Gastrocnemius medialis (tissue), 4 donors: ENCODE results near the gene CPNE5. TPM values are rescaled to one million over a fixed set of nuclear protein-coding genes. Genes with fewer than 3 reads are reported as not detected.
A peak's percentile ranks its signal among the peaks of the same experiment; 100 is the strongest.

Experiments used
- ATAC-seq, 2 donors: fragments of 150-250 bp; one replicate each; pipeline ENCODE4 v1.9.1; 2016
- DNase-seq, 2 donors: peaks; one replicate each; pipeline ENCODE4 v3.0.0-alpha.2; 2019
- H3K27ac ChIP-seq, 4 donors: fragments of 200-600 bp; sonication (generic); 1 replicate in 1 of 4; 2 replicates in 3 of 4; pipeline ENCODE4 v1.5.1; 2016 to 2018; ENCODE audit warnings: mild to moderate bottlenecking in 2 of 4, moderate library complexity in 1 of 4
- H3K27me3 ChIP-seq, 3 donors: fragments of 200-600 bp; sonication (generic) in 2 of 3; 1 replicate in 1 of 3; 2 replicates in 2 of 3; pipeline versions ENCODE4 v1.5.1 to v1.6.0; 2016 to 2019; ENCODE audit warnings: mild to moderate bottlenecking in 1 of 3, moderate library complexity in 1 of 3
- H3K36me3 ChIP-seq, 2 donors: fragments of 200-600 bp; sonication (generic) in 1 of 2; one replicate each; pipeline ENCODE4 v1.5.1; 2017 to 2018
- H3K4me1 ChIP-seq, 2 donors: fragments of 200-600 bp; sonication (generic) in 1 of 2; one replicate each; pipeline ENCODE4 v1.5.1; 2016 to 2017; ENCODE audit warnings: mild to moderate bottlenecking in 2 of 2
- H3K4me3 ChIP-seq, 4 donors: fragments of 200-600 bp; sonication (generic) in 3 of 4; 1 replicate in 1 of 4; 2 replicates in 3 of 4; pipeline ENCODE4 v1.5.1; 2016 to 2019; ENCODE audit warnings: mild to moderate bottlenecking in 2 of 4
- H3K9me3 ChIP-seq, 3 donors: fragments of 200-600 bp; sonication (generic) in 2 of 3; 1 replicate in 1 of 3; 2 replicates in 2 of 3; pipeline ENCODE4 v1.5.1; 2016 to 2019
- POLR2A ChIP-seq, 2 donors: fragments of 450-650 bp; IDR thresholded peaks; one replicate each; pipeline ENCODE4 v1.6.1; 2017; ENCODE audit warnings: antibody characterized with exemption in 2 of 2, mild to moderate bottlenecking in 2 of 2, moderate library complexity in 2 of 2
- in situ Hi-C, 4 donors: fragments of 200-750 bp; cut with MboI; loops; one replicate each; pipeline versions ENCODE4 v1.15.0 to v1.8.0; 2017; ENCODE audit warnings: low sequenced_read_pairs in 4 of 4
- intact Hi-C: fragments of 100-400 bp; cut with DNase I; formaldehyde crosslinking; loops from one replicate; pipeline ENCODE4 v1.15.1; 2023; ENCODE audit warnings: low total_unique reads
- total RNA-seq, 4 donors: library from RNA; depleted of rRNA; stranded (reverse); fragments of >200 nt; gene quantifications; one replicate each; pipeline versions ENCODE4 v1.1.0 to v1.2.3, GENCODE V29; 2016
- TF ChIP-seq, protein P1 (sequence below), 5 experiments: fragments of 450-650 bp in 3 of 5; fragments of 200-600 bp in 2 of 5; sonication (generic) in 2 of 5; IDR thresholded peaks in 4 of 5; conservative IDR thresholded peaks in 1 of 5; 1 replicate in 4 of 5; 2 replicates in 1 of 5; pipeline ENCODE4 v1.5.1; 2016 to 2019; ENCODE audit warnings: antibody characterized with exemption in 5 of 5, mild to moderate bottlenecking in 3 of 5, moderate library complexity in 3 of 5

Gene CPNE5
- total RNA-seq, 4 donors from 2014 or later: 0.11 TPM; not detected in 3

GRCh38 chr6:36841756-36842155 is 2.5 kb upstream of the CPNE5 start:
- intact Hi-C loops: loop anchor here (2.0 kb wide), 1 partner anchor 73 kb away; no protein-coding TSS in a partner anchor
- Histone ChIP-seq H3K36me3 (no peaks in the 10 kb centered on the region), H3K9me3 (no peaks in the 10 kb centered on the region), H3K27ac (no peak overlapping the region), H3K4me1 (peaks cover 43 to 53% of the 10 kb centered on the region in 2 donors), H3K27me3 (peaks cover 0 to 3% (median 0%) of the 10 kb centered on the region in 3 donors), H3K4me3 (no peak overlapping the region)
- in situ Hi-C loops: no loop called here
- DNase-seq (no peak), ATAC-seq (no peak)
- no peak for TF ChIP-seq POLR2A (IDR thresholded peaks at IDR 0.05)

DNA sequence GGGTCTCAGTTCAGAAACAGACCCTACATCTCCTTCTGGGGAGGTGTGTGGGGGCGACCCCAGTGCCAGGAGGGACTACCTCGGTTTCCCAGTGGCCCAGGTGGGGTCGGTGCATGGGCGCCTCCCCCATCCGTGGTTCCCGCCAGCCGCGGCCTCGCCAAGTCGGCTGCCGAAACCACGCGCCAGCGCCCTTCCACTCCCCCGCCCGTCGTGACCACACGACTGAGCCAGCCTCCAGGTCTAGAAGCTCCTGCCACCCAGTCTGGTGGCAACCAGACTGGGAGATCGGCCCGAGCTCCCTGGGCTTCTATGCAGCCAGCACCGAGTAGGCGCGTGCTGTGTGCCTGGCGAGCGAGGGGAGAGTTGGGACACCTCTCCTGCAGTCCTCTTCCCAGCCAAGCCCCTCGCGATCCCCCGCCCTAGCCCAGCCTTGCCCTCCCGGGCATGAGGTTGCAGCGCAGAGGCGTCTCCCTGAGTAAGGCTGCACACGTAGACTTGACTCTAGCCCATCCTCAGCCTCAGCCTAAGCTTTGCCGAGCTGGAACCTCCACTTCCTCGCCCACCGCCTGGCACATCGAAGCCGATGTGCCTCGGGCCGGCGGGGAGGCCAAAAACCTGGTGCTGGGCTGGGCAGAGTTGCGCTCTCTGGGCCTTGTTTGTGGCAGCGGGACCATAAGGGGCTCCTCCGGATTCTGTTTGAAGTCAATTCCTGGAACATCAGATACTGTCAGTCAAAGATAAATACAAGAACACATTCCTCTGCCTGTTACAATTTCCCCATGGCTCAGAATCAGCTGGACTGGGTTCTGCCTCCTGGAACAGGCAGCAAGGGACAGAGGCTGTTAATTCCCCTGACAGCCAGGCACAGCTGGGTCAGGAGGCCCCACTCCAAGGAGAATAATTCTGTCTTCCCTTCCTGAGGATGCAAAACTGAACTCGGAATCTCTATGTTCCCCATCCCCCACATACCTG is 1.5 kb upstream of the CPNE5 start:
- Histone ChIP-seq H3K4me1 (peaks cover 43 to 53% of the 10 kb centered on the region in 2 donors), H3K4me3 (peak overlapping the region; percentile 45 to 68 (median 49)), H3K36me3 (no peaks in the 10 kb centered on the region), H3K9me3 (no peaks in the 10 kb centered on the region), H3K27me3 (peaks cover 0 to 3% (median 0%) of the 10 kb centered on the region in 3 donors), H3K27ac (peak overlapping the region; percentile 46 to 69 (median 51))
- intact Hi-C loops: no loop called here
- DNase-seq (peak in 1 of 2 donors; percentile 37), ATAC-seq (peak; percentile 65 to 77)
- in situ Hi-C loops: no loop called here
- TF ChIP-seq POLR2A (IDR thresholded peaks at IDR 0.05): peak in 1 of 2 donors; percentile 39
- TF ChIP-seq, protein P1, sequence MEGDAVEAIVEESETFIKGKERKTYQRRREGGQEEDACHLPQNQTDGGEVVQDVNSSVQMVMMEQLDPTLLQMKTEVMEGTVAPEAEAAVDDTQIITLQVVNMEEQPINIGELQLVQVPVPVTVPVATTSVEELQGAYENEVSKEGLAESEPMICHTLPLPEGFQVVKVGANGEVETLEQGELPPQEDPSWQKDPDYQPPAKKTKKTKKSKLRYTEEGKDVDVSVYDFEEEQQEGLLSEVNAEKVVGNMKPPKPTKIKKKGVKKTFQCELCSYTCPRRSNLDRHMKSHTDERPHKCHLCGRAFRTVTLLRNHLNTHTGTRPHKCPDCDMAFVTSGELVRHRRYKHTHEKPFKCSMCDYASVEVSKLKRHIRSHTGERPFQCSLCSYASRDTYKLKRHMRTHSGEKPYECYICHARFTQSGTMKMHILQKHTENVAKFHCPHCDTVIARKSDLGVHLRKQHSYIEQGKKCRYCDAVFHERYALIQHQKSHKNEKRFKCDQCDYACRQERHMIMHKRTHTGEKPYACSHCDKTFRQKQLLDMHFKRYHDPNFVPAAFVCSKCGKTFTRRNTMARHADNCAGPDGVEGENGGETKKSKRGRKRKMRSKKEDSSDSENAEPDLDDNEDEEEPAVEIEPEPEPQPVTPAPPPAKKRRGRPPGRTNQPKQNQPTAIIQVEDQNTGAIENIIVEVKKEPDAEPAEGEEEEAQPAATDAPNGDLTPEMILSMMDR (IDR thresholded peaks at IDR 0.05 in 4 of 5, conservative IDR thresholded peaks at IDR 0.05 in 1 of 5): no peak

GRCh38 chr6:36839749-36840431 is 646 bp upstream of the CPNE5 start:
- H3K27me3 ChIP-seq: peaks cover 0 to 3% (median 0%) of the 10 kb centered on the region in 3 donors
- no peaks in the 10 kb centered on the region for H3K9me3 ChIP-seq
- DNase-seq: no peak
- H3K36me3 ChIP-seq: no peaks in the 10 kb centered on the region
- peaks cover 43 to 53% of the 10 kb centered on the region in 2 donors for H3K4me1 ChIP-seq
- in situ Hi-C loops (no loop called here), intact Hi-C loops (no loop called here)
- peak overlapping the region; percentile 45 to 68 (median 49) for H3K4me3 ChIP-seq
- H3K27ac ChIP-seq: peak overlapping the region in 2 of 4 donors; percentile 48 to 69
- TF ChIP-seq, protein P1 (IDR thresholded peaks at IDR 0.05 in 4 of 5, conservative IDR thresholded peaks at IDR 0.05 in 1 of 5): no peak
- peak; percentile 13 to 14 for ATAC-seq

DNA sequence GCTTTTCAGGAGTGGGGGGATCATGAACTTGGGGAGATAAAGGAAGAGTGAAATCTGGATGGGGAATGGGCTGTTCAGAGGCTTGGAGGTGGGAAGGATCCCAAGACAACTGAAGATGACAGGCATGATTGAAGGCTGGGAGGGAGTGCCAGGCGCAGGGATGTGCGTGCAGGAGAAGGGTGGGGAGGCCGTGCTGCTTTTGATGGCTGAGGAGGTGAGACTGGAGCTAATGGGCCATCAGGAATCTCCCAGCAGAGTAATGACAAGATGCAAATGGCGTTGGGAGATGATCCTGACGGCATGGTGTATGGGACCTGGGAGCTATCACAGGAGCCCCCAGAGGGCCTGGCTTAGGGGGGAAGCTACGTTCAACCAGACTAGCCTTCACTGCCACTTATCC is 1.6 kb downstream of the CPNE5 start:
- H3K9me3 ChIP-seq: no peaks in the 10 kb centered on the region
- H3K4me3 ChIP-seq: no peak overlapping the region
- H3K4me1 ChIP-seq: peaks cover 24 to 31% of the 10 kb centered on the region in 2 donors
- no peaks in the 10 kb centered on the region for H3K36me3 ChIP-seq
- intact Hi-C loops (no loop called here), in situ Hi-C loops (no loop called here)
- H3K27ac ChIP-seq: no peak overlapping the region
- DNase-seq (no peak), ATAC-seq (no peak)
- peaks cover 0 to 3% (median 0%) of the 10 kb centered on the region in 3 donors for H3K27me3 ChIP-seq
- TF ChIP-seq POLR2A (IDR thresholded peaks at IDR 0.05): no peak
- TF ChIP-seq, protein P1 (IDR thresholded peaks at IDR 0.05 in 4 of 5, conservative IDR thresholded peaks at IDR 0.05 in 1 of 5): no peak

GRCh38 chr6:36837022-36837339 is 2.3 kb downstream of the CPNE5 start:
- DNase-seq: no peak
- TF ChIP-seq, protein P1 (IDR thresholded peaks at IDR 0.05 in 4 of 5, conservative IDR thresholded peaks at IDR 0.05 in 1 of 5): no peak
- TF ChIP-seq POLR2A (IDR thresholded peaks at IDR 0.05): no peak
- Histone ChIP-seq H3K36me3 (no peaks in the 10 kb centered on the region), H3K9me3 (no peaks in the 10 kb centered on the region), H3K27me3 (peaks cover 0 to 3% (median 0%) of the 10 kb centered on the region in 3 donors), H3K4me3 (no peak overlapping the region), H3K4me1 (peaks cover 19 to 24% of the 10 kb centered on the region in 2 donors), H3K27ac (no peak overlapping the region)
- in situ Hi-C loops: no loop called here
- intact Hi-C loops: no loop called here
- ATAC-seq: no peak
